ENCODE measurements around the gene IPO9. TPM values are rescaled to one million over a fixed set of nuclear protein-coding genes. Genes with fewer than 3 reads are reported as not detected.

IPO9 gene
- total RNA-seq, 1 experiment from 2014 or later = 24.8 TPM

- DNase-seq (ENCODE audit: low spot score) = no peak
Measured at GRCh38 chr1:201905234-201905890, 76.4 kb downstream of the IPO9 start.

DNA sequence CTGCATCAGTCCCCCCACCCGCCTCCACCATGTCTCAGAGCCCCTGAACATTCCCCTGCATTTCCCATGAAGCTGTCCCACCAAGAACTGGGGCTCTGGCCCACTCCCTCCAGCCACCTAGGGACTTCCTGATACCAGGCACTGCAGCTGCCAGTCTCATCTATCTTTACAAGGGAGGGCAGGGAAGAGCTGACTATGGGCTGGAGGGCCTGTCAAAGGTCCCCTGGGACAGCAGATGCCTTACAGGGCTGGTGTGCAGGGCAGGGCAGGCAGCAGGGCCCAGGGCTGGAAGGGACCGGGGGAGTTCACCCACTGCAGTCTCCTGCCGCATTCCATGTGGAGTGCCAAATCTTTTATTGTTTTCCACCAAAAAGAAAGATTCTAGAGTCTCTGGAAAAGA, 77.4 kb downstream of the IPO9 start:
- DNase-seq (ENCODE audit: low spot score) = no peak

DNA sequence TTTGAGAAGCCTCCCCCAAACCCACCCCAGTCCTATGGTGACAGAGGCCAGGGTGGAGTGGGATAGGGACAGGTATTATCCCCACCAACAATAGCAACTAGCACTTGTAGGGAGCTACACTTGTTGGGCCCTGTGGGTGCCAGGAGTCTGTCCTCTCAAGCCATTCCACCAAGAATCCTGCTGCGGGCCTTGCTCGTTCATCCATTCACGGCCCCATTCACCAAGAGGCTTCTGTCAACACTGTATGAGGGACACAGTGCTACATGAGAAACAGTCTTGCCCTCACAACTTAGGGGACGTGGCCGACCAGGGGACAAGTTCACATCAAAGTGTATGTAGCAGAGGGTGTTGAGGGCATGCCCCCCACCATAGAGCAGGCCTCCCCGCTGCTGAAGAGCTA, 78.7 kb downstream of the IPO9 start:
- DNase-seq (ENCODE audit: low spot score) = no peak

- DNase-seq (ENCODE audit: low spot score) = no peak
Measured at GRCh38 chr1:201911826-201912571, 83.0 kb downstream of the IPO9 start.

GRCh38 chr1:201912832-201913231, 83.9 kb downstream of the IPO9 start:
- no peak for DNase-seq (ENCODE audit: low spot score)

GRCh38 chr1:201914456-201915235, 85.7 kb downstream of the IPO9 start:
- no peak for DNase-seq (ENCODE audit: low spot score)

- peak; percentile 92 for DNase-seq (ENCODE audit: low spot score)
Measured at GRCh38 chr1:201916649-201917249, 87.8 kb downstream of the IPO9 start.

DNA sequence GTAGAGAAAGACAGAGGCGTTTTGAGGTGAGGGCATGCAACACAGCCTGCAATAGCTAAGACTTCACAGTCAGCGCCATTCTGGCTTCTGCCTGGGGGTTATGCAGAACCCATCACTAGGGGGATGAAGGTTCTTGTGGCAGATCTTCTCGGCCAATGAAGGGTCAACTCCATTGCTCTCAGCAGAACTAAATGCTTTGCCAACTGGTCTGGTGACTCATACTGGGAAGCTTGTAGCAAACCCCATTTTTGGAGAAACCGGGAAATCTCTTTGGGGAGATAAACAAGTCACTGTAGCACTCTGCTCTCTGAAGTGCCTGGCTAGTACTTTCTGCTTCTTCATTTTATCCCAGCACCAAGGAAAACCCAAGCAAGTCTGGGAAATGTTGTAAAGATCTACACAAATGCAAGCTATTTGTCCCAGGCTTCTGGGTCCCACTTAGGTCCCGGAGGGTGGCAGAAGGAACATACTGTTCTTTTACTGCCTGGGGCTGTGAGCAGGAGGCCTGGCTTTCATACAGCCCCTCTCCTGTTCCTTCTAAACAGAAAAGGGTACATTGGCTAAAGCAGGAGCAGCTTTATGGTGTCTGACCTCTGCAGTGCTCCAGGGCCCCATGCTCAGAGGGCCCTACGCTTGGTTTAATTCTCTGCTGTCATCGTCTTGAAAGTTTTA, 88.5 kb downstream of the IPO9 start:
- peak; percentile 77 for DNase-seq (ENCODE audit: low spot score)

- no peak for DNase-seq (ENCODE audit: low spot score)
Measured at GRCh38 chr1:201918343-201918742, 89.4 kb downstream of the IPO9 start.

DNA sequence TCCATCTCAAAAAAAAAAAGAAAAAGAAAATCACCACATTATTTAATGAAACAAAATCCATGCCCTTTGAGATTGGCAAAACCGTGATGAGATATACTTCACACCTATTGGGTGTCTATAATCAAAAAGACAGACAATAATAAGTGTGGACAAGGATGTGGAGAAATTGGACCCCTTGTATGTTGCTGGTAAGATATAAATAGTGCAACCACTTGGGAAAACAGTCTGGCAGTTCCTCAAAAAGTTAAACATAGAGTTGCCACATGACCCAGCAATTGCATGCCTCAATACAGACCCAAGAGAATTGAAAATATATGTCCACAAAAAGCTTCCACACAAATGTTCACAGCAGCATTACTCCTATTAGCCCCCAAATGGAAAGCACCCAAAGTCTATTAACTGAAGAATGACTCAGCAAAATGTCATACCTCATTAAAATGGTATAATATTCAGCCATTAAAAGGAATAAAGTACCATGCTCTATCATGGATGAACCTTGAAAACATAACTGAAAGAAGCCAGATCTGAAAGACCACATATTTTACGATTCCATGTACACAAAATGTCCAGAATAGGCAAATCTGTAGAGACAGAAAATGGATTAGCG, 93.1 kb downstream of the IPO9 start:
- no peak for DNase-seq (ENCODE audit: low spot score)

DNA sequence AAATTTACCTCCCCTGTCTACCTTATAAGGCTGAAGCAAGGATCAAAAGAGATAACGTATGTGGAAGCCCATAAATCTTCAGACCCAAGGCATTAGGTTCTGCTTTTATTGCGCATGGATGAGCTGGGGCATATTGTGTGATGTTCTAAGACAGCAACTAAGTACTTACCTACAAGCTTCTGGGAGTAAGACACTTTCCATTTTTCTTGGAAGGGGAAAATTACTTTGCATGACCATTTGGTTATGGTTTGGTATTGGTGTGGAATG, 96.3 kb downstream of the IPO9 start:
- no peak for DNase-seq (ENCODE audit: low spot score)

DNA sequence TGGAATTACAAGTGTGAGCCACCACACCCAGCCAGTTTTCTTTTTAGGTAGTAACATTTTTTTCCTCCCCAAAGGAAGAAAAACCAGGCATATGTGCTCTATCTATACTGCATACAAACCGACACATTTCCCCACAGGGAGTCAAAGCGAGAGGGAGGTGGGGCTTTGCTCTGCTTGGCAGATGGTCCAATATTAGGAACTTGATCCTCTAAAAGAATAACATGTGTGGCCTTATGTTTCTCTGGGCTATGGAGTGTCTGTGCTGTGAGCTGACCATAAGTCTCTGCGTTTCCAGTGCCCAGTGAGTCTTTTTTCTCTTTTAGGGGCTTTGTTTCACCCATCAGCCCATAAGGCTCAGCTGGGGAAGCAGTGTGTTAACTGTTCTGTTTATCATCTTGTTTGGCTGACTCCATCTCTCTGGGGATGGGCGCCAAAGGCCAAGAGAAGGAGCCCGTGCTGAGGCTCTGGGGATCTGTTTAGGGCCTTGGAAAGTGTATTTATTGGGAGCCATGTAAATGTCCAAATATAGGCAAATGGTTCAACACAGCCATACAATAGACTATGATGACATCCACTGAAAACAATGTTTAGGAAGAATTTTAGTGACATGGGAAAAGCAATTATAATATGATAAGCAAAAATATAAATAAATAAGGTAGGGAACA, 97.2 kb downstream of the IPO9 start:
- DNase-seq (ENCODE audit: low spot score) = no peak

DNA sequence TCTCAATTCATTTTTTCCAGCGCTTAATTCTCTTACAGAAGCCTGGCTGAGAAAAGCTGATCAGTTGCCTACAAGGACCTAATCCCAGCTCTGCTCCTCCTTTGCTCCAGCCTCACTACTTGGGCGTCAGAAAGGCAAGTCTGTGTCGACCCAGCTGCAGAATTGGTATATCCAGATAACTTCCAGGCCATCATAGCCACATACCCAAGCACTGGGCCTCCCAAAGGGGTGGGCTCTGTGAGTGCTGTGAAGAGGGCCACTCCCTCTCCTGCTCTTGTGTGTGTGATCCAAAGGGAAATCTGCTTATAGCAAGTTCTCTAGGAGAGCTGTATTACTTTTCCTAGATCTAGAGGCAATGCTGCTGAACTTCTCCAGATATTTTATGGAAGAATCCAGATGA, 99.3 kb downstream of the IPO9 start:
- DNase-seq (ENCODE audit: low spot score) = no peak

DNA sequence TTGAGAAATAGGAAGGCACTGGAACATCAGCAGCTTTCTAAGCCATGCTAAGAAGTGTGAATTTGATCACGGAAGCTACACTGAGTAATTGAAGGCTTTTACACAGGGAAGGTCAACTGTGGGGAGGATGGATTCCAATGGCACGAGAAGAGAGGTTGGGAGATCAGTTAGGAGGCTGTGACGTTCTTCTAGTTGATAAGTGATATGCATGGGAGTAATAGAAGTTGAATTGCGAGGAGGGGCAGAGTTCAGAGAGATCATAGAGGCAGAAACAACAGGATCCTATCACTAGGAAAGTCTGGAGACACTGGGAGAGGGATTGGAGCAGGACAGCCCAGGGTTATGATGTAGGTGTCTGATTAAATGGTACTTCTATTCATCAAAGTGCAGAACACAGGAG, 101.2 kb downstream of the IPO9 start:
- DNase-seq (ENCODE audit: low spot score) = no peak

- no peak for DNase-seq (ENCODE audit: low spot score)
Measured at GRCh38 chr1:201930803-201931202, 101.8 kb downstream of the IPO9 start.

Other genes with a start within 250 kb of the IPO9 start
- 46.3 and 56.1 TPM in 2 replicates for gene SHISA4, start 59.7 kb downstream of the IPO9 start, total RNA-seq (2014; rRNA removed; shearing (Covaris generic))
- gene LMOD1, start 117.4 kb downstream of the IPO9 start, total RNA-seq (2014; rRNA removed; shearing (Covaris generic)) = 0.10 TPM in 1 of 2 replicates, not detected in the other
- 132 and 143 TPM in 2 replicates for gene TIMM17A, start 126.3 kb downstream of the IPO9 start, total RNA-seq (2014; rRNA removed; shearing (Covaris generic))
- 86.4 and 89.6 TPM in 2 replicates for gene RNPEP, start 153.5 kb downstream of the IPO9 start, total RNA-seq (2014; rRNA removed; shearing (Covaris generic))
- gene ELF3, start 181.4 kb downstream of the IPO9 start, total RNA-seq (2014; rRNA removed; shearing (Covaris generic)) = 1.9 and 4.5 TPM in 2 replicates